ENCODE measurements around the gene NEUROD2. TPM values are rescaled to one million over a fixed set of nuclear protein-coding genes. Genes with fewer than 3 reads are reported as not detected.

Gene NEUROD2
- polyA plus RNA-seq, 1 of the 3 experiments (the other 2 are of a cell fraction): not detected

DNA sequence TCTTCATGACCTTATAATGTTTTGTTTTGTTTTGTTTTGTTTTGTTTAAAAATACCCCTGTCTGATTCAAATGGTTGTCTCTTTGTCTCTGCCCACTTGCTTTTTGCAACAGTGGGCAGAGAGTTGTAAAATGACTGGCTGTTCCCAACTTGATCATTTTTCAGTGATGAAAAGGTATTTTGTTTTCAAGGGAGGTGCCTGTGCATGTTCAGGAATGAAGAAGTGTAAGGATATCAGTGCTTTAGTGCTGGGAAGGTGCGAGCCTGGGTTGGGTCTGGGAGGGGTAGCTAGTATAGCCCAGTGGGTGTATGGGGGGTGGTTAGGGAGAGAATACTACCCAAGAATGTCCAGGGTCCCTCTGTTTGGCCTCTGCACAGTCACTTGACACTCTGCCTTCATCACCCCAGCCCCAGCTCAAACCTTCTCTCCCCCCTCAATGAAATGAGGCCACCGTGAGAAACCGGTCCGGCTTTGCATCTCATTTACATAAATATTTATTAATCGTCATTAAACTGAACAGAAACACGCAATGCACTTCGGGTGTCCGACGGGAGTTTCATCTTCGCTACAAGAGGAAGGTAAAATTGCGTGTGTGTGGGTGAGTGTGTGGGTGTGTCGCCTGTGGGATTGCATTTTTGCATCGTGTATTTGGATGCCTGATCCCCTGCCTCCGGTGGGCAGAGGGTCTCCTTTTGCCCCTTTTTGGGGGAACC lies 4.3 kb downstream of the NEUROD2 start:
- Histone ChIP-seq H3K4me1 (ENCODE audit: control insufficient read depth in 1 of 2, insufficient read depth in 2 of 2, low read depth in 1 of 2, low read length in 1 of 2) (peaks cover 6 to 15% of the 10 kb centered on the region in 2 experiments), H2AFZ (ENCODE audit: low read depth) (no peak overlapping the region), H3K79me2 (ENCODE audit: insufficient read depth) (no peaks in the 10 kb centered on the region), H3K9me2 (no peaks in the 10 kb centered on the region), H3K4me2 (no peak overlapping the region), H4K20me1 (ENCODE audit: insufficient read depth) (peaks cover 9% of the 10 kb centered on the region; the same call in 1 of the 2 replicates), H3K9ac (no peak overlapping the region), H3F3A (replicated peaks; ENCODE audit: insufficient read depth) (no peaks in the 10 kb centered on the region), H3K4me3 (ENCODE audit: low read depth in 2 of 2, low read length in 1 of 2) (no peak overlapping the region), H3K9me3 (no peaks in the 10 kb centered on the region), H3K27me3 (ENCODE audit: insufficient read depth) (peaks cover 99% of the 10 kb centered on the region), H3K36me3 (replicated peaks in 1 of 2; ENCODE audit: control insufficient read depth in 1 of 2, insufficient read depth in 2 of 2, low read length in 1 of 2) (no peaks in the 10 kb centered on the region), H3K27ac (ENCODE audit: low read depth in 2 of 2, low read length in 1 of 2) (no peak overlapping the region)
- WGBS (ENCODE audit: low lambda C conversion rate): 24% methylated on average over 14 of the region's 14 CpGs
- TF ChIP-seq NRF1 (IDR thresholded peaks at IDR 0.05; ENCODE audit: low read depth, low read length) (no peak), MEF2A (IDR thresholded peaks at IDR 0.05; ENCODE audit: borderline replicate concordance, low read depth) (no peak), RAD21 (IDR thresholded peaks at IDR 0.05; ENCODE audit: low read length) (no peak), RCOR1 (IDR thresholded peaks at IDR 0.05; ENCODE audit: low read length) (no peak), EZH2phosphoT487 (IDR thresholded peaks at IDR 0.05; ENCODE audit: borderline replicate concordance, low read depth) (no peak), FOSL2 (IDR thresholded peaks at IDR 0.05; ENCODE audit: borderline replicate concordance, low read depth) (no peak), MXI1 (IDR thresholded peaks at IDR 0.05; ENCODE audit: low read depth, low read length) (no peak), POLR2AphosphoS5 (IDR thresholded peaks at IDR 0.05; ENCODE audit: low read depth, low read length) (no peak), NFIC (IDR thresholded peaks at IDR 0.05; ENCODE audit: borderline replicate concordance) (no peak), YY1 (IDR thresholded peaks at IDR 0.05; ENCODE audit: low read depth) (no peak), CHD2 (IDR thresholded peaks at IDR 0.05; ENCODE audit: low read length, partially characterized antibody) (no peak), SIN3A (IDR thresholded peaks at IDR 0.05; ENCODE audit: borderline replicate concordance, low read depth, low read length) (no peak), FOXM1 (IDR thresholded peaks at IDR 0.05; ENCODE audit: low read depth) (no peak)
- TF ChIP-seq, protein P1, sequence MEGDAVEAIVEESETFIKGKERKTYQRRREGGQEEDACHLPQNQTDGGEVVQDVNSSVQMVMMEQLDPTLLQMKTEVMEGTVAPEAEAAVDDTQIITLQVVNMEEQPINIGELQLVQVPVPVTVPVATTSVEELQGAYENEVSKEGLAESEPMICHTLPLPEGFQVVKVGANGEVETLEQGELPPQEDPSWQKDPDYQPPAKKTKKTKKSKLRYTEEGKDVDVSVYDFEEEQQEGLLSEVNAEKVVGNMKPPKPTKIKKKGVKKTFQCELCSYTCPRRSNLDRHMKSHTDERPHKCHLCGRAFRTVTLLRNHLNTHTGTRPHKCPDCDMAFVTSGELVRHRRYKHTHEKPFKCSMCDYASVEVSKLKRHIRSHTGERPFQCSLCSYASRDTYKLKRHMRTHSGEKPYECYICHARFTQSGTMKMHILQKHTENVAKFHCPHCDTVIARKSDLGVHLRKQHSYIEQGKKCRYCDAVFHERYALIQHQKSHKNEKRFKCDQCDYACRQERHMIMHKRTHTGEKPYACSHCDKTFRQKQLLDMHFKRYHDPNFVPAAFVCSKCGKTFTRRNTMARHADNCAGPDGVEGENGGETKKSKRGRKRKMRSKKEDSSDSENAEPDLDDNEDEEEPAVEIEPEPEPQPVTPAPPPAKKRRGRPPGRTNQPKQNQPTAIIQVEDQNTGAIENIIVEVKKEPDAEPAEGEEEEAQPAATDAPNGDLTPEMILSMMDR (IDR thresholded peaks at IDR 0.05): no peak
- TF ChIP-seq, protein P2, sequence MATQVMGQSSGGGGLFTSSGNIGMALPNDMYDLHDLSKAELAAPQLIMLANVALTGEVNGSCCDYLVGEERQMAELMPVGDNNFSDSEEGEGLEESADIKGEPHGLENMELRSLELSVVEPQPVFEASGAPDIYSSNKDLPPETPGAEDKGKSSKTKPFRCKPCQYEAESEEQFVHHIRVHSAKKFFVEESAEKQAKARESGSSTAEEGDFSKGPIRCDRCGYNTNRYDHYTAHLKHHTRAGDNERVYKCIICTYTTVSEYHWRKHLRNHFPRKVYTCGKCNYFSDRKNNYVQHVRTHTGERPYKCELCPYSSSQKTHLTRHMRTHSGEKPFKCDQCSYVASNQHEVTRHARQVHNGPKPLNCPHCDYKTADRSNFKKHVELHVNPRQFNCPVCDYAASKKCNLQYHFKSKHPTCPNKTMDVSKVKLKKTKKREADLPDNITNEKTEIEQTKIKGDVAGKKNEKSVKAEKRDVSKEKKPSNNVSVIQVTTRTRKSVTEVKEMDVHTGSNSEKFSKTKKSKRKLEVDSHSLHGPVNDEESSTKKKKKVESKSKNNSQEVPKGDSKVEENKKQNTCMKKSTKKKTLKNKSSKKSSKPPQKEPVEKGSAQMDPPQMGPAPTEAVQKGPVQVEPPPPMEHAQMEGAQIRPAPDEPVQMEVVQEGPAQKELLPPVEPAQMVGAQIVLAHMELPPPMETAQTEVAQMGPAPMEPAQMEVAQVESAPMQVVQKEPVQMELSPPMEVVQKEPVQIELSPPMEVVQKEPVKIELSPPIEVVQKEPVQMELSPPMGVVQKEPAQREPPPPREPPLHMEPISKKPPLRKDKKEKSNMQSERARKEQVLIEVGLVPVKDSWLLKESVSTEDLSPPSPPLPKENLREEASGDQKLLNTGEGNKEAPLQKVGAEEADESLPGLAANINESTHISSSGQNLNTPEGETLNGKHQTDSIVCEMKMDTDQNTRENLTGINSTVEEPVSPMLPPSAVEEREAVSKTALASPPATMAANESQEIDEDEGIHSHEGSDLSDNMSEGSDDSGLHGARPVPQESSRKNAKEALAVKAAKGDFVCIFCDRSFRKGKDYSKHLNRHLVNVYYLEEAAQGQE (IDR thresholded peaks at IDR 0.05; ENCODE audit: low read depth, low read length): no peak
- TF ChIP-seq, protein P3, sequence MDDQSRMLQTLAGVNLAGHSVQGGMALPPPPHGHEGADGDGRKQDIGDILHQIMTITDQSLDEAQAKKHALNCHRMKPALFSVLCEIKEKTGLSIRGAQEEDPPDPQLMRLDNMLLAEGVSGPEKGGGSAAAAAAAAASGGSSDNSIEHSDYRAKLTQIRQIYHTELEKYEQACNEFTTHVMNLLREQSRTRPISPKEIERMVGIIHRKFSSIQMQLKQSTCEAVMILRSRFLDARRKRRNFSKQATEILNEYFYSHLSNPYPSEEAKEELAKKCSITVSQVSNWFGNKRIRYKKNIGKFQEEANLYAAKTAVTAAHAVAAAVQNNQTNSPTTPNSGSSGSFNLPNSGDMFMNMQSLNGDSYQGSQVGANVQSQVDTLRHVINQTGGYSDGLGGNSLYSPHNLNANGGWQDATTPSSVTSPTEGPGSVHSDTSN (IDR thresholded peaks at IDR 0.05): no peak
- TF ChIP-seq, protein P4, sequence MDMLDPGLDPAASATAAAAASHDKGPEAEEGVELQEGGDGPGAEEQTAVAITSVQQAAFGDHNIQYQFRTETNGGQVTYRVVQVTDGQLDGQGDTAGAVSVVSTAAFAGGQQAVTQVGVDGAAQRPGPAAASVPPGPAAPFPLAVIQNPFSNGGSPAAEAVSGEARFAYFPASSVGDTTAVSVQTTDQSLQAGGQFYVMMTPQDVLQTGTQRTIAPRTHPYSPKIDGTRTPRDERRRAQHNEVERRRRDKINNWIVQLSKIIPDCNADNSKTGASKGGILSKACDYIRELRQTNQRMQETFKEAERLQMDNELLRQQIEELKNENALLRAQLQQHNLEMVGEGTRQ (IDR thresholded peaks at IDR 0.05; ENCODE audit: borderline replicate concordance, low read depth, low read length): no peak
- TF ChIP-seq, protein P5, sequence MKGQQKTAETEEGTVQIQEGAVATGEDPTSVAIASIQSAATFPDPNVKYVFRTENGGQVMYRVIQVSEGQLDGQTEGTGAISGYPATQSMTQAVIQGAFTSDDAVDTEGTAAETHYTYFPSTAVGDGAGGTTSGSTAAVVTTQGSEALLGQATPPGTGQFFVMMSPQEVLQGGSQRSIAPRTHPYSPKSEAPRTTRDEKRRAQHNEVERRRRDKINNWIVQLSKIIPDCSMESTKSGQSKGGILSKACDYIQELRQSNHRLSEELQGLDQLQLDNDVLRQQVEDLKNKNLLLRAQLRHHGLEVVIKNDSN (IDR thresholded peaks at IDR 0.05; ENCODE audit: borderline replicate concordance, low read depth): no peak
- CTCF ChIA-PET: interaction anchor here (1.6 to 17.5 kb wide), 3 partner anchors 19 to 55 kb away, joined by 7 to 285 read pairs (median 11); partner anchors contain the start of gene PPP1R1B
- DNase-seq: no peak
- POLR2A ChIA-PET: no interaction called here
